Endodermal cell (in vitro differentiated cells): ENCODE measurements around the gene SESN1. TPM values are rescaled to one million over a fixed set of nuclear protein-coding genes. Genes with fewer than 3 reads are reported as not detected.

Experiments
- DNase-seq: peaks from one replicate; pipeline ENCODE4 v3.0.0-alpha.2; 2017
- H3K27ac ChIP-seq: 2 replicates; pipeline ENCODE4 v1.5.1; 2013; ENCODE audit warnings: mild to moderate bottlenecking, low read depth, low read length, moderate library complexity
- H3K27me3 ChIP-seq: 2 replicates; pipeline ENCODE4 v1.6.1; 2013; ENCODE audit warnings: mild to moderate bottlenecking, low read length, moderate library complexity; ENCODE audit not compliant: insufficient read depth, control insufficient read depth, poor library complexity, severe bottlenecking
- H3K36me3 ChIP-seq: 2 replicates; pipeline ENCODE4 v1.7.0; 2013; ENCODE audit warnings: mild to moderate bottlenecking, low read length, moderate library complexity; ENCODE audit not compliant: control insufficient read depth, insufficient read depth
- H3K4me1 ChIP-seq: one replicate; pipeline ENCODE4 v1.7.0; 2013; ENCODE audit warnings: low read length; ENCODE audit not compliant: control insufficient read depth, insufficient read depth
- H3K4me3 ChIP-seq: 2 replicates; pipeline ENCODE4 v1.5.1; 2013; ENCODE audit warnings: mild to moderate bottlenecking, low read length, moderate library complexity
- H3K9ac ChIP-seq: 2 replicates; pipeline ENCODE4 v1.6.1; 2013; ENCODE audit warnings: mild to moderate bottlenecking, low read length, moderate library complexity; ENCODE audit not compliant: poor library complexity, severe bottlenecking; ENCODE audit errors: extremely low read depth
- H3K9me3 ChIP-seq: 2 replicates; pipeline ENCODE4 v1.6.1; 2013; ENCODE audit warnings: mild to moderate bottlenecking, low read length, moderate library complexity; ENCODE audit not compliant: control insufficient read depth
- H3K27ac Mint-ChIP-seq: 2 replicates; pipeline ENCODE4 v1.8.0; 2020; ENCODE audit warnings: mixed read lengths
- H3K27me3 Mint-ChIP-seq: 2 replicates; pipeline ENCODE4 v1.8.0; 2021; ENCODE audit warnings: mild to moderate bottlenecking, mixed read lengths; ENCODE audit not compliant: insufficient read depth
- H3K36me3 Mint-ChIP-seq: 2 replicates; pipeline ENCODE4 v1.8.0; 2020; ENCODE audit warnings: low read depth, mixed read lengths
- H3K4me1 Mint-ChIP-seq: 2 replicates; pipeline ENCODE4 v1.8.0; 2020; ENCODE audit warnings: mixed read lengths
- H3K4me3 Mint-ChIP-seq: 2 replicates; pipeline ENCODE4 v1.8.0; 2020; ENCODE audit warnings: mild to moderate bottlenecking, moderate library complexity, mixed read lengths
- H3K9me3 Mint-ChIP-seq: 2 replicates; pipeline ENCODE4 v1.8.0; 2020; ENCODE audit warnings: mild to moderate bottlenecking, mixed read lengths
- CTCF ChIP-seq: fragments of 200-600 bp; sonication (generic); conservative IDR thresholded peaks from 2 replicates; pipeline ENCODE4 v1.5.0; 2021; ENCODE audit warnings: antibody characterized with exemption, mild to moderate bottlenecking
- WGBS, 2 experiments: methylation state at CpG; one replicate each; pipeline versions ENCODE4 v1.1.5 to v1.1.7; 2013; ENCODE audit warnings: missing lambda C conversion rate in 2 of 2, mixed read lengths in 1 of 2; ENCODE audit not compliant: insufficient coverage in 1 of 2, insufficient read length in 1 of 2; 5-methylcytosine and 5-hydroxymethylcytosine counted together
- total RNA-seq, 2 donors: library from RNA; stranded (reverse); fragmentation: NEBNext Ultra II Directional in 1 of 2; extraction: Animal tissue kit (Norgen Biotek cat#: 25700) in 1 of 2; gene quantifications; 2 replicates in 1 of 2; 3 replicates in 1 of 2; pipeline ENCODE4 v1.2.1, GENCODE V29; 2021

SESN1 gene
- total RNA-seq, 2 donors from 2014 or later: 7.5 to 13.1 TPM

DNA sequence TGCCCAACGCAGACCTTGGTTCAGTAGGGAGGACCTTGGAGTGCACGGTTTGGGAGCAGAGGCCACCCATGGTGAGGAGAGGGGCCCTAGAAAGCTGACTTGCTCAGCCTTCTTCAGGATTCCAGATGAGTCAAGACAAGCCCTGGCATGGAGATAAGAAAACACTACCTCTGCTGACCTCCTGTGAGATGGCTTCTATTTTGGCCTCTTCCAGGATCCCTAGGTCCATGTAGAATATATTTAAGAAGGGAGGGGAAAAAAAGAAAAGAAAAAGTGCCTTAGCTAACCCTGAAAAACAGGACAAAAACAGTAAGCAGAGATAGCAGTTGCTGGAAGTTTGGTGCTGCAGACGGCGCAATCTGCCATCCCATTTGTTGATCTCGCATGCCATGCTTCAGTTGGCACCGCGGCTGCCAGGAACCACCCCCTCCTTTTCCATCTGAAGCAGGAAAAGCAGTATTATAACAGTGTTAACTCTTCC lies 146.4 kb downstream of the SESN1 start:
- no peak overlapping the region for H3K27ac ChIP-seq
- 91 to 96% methylated on average over 6 to 7 of the region's 7 CpGs for WGBS, 2 experiments
- TF ChIP-seq CTCF: no peak
- DNase-seq: no peak
- no peaks in the 10 kb centered on the region for H3K9me3 ChIP-seq
- Mint-ChIP-seq H3K4me3 (no peak overlapping the region), H3K9me3 (no peaks in the 10 kb centered on the region), H3K36me3 (no peaks in the 10 kb centered on the region), H3K27ac (no peak overlapping the region), H3K27me3 (peaks cover 2% of the 10 kb centered on the region), H3K4me1 (peaks cover 4% of the 10 kb centered on the region)
- H3K36me3 ChIP-seq: no peaks in the 10 kb centered on the region
- H3K4me1 ChIP-seq: no peaks in the 10 kb centered on the region
- no peak overlapping the region for H3K4me3 ChIP-seq
- H3K9ac ChIP-seq: no peak overlapping the region
- no peaks in the 10 kb centered on the region for H3K27me3 ChIP-seq

- peaks cover 2% of the 10 kb centered on the region for H3K27me3 Mint-ChIP-seq
- Histone ChIP-seq H3K27ac (no peak overlapping the region), H3K27me3 (no peaks in the 10 kb centered on the region), H3K4me3 (no peak overlapping the region), H3K9me3 (no peaks in the 10 kb centered on the region), H3K4me1 (no peaks in the 10 kb centered on the region), H3K9ac (no peak overlapping the region), H3K36me3 (no peaks in the 10 kb centered on the region)
- no peaks in the 10 kb centered on the region for H3K9me3 Mint-ChIP-seq
- no peak for TF ChIP-seq CTCF
- no peak overlapping the region for H3K4me3 Mint-ChIP-seq
- no peak for DNase-seq
- WGBS, 2 experiments: 89 to 94% methylated on average over 3 to 5 of the region's 5 CpGs
- peaks cover 8% of the 10 kb centered on the region for H3K4me1 Mint-ChIP-seq
- no peaks in the 10 kb centered on the region for H3K36me3 Mint-ChIP-seq
- H3K27ac Mint-ChIP-seq: no peak overlapping the region
Measured at GRCh38 chr6:108947114-108947854, 147.4 kb downstream of the SESN1 start.

GRCh38 chr6:108946695-108947094 lies 148.0 kb downstream of the SESN1 start:
- no peaks in the 10 kb centered on the region for H3K36me3 Mint-ChIP-seq
- 89 to 100% methylated on average over 2 to 3 of the region's 3 CpGs for WGBS, 2 experiments
- DNase-seq: no peak
- no peak overlapping the region for H3K27ac Mint-ChIP-seq
- no peak overlapping the region for H3K27ac ChIP-seq
- no peaks in the 10 kb centered on the region for H3K27me3 ChIP-seq
- peaks cover 8% of the 10 kb centered on the region for H3K4me1 Mint-ChIP-seq
- H3K27me3 Mint-ChIP-seq: peaks cover 2% of the 10 kb centered on the region
- H3K36me3 ChIP-seq: no peaks in the 10 kb centered on the region
- H3K9me3 Mint-ChIP-seq: no peaks in the 10 kb centered on the region
- TF ChIP-seq CTCF: no peak
- no peaks in the 10 kb centered on the region for H3K4me1 ChIP-seq
- no peak overlapping the region for H3K4me3 Mint-ChIP-seq
- H3K9ac ChIP-seq: no peak overlapping the region
- H3K4me3 ChIP-seq: no peak overlapping the region
- H3K9me3 ChIP-seq: no peaks in the 10 kb centered on the region
